GM21528 (cell line): ENCODE measurements around the gene PPM1F.
"Not testable (repeated sequence)": the region's sequence is repeated elsewhere in the genome, so short reads cannot be mapped to it uniquely, and the experiment has no call there.

Experiments used
- ATAC-seq: cut with Tn5 transposase; IDR thresholded peaks from one replicate; pipeline ENCODE4 v1.9.1; 2021; ENCODE audit warnings: mild to moderate bottlenecking, moderate library complexity; ENCODE audit not compliant: unreplicated experiment, low FRiP score

Gene PPM1F

DNA sequence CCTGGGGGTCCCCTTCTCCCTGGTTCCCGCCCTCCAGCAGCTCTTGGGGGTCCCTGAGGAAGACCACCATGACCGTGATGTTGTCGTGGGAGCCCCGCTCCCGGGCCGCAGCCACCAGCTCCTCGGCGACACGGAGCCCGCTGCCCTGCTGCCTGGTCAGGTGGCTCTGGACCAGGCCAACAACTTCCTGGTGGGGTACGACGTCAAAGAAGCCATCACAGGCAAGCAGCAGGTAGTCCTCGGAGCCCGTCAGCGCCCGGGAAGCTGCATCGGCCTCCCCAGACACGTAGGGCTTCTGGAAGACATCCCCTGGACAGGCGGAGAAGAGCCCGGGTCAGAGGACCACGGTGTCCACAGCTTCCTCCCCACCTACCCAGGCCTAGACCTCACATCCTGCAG, 29.5 kb downstream of the PPM1F start:
- no peak for ATAC-seq

DNA sequence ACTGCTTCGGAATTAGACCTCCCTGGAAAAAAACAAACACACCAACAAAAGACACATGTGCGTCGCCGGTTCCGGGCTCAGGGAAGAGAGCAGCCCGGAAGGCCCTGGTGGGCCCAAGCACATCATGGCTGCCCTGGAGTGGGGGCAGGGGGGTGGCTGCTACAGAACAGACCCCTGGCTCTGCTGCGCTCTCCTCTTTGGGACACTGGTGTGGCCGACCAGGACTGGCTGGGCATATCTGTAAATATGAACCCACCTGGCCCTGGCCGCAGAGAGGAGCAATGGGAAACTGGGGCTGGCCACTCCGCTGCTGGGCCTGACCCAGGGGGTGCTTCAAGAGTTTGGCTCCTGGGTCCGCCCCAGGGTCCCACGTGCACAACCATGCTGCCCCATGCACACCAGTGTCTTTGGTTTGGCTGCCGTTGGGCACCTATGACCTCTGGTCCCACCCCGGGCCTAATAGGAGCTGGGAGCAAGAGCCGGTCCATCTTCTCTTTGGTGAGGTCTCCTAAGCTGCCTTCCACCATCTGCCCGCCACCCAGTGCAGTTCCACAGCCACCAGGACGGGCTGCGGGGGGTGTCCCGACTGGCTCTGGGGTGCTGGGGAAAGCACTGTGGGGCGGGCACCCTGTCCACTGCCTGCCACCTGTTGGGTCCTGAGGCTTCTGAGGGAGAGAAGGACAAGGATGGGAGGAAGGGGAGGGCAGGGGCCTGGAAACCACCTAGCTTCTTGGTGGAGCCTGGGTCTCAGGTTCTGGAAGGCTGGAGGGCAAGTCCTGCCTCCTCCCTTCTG, 30.1 kb downstream of the PPM1F start:
- ATAC-seq: no peak

DNA sequence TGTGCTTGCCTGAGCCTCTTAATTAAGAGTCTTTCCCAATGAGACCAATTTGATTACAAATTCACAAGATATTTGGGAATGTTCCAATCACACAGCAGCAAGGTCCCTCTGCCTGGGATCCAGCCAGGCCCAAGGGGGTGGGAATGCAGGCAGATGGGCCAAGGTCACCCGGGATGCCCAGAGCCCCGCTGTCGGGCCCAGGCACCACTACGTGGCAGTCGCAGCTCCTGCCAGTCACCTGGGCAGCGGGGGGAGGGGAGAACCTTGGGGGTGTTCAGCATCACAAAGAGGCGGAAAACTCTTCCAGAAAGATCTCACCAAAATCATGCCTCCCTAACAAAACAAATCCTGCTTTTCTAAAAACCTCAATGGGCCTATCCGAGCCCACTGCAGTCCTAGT, 30.9 kb downstream of the PPM1F start:
- no peak for ATAC-seq

DNA sequence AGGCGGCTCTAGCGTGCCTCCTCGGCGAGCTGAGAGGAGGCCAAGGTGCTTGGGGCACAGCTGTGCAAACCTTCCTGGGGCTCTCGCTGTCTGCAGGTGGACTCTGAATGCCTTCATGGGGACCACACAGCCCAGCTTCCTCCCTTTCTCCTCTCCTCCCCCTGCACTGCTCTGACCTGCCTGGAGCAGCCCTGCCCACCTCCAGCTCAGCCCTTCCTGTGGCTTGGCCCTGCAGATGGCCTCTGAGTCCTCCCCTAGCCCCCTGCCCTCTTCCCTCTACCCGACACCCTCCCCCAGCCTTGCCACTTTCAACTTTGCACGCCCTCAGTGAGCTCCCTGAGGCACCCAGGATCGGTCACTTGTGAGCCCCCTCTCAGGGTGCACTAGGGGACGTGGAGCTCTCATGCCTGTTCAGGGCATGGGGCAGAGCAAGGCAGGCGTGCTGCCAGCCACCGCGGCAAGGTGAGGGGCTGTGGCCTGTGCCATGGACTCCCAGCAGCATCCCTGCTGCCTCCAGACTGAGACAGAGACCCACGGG, 31.4 kb downstream of the PPM1F start:
- ATAC-seq: no peak

DNA sequence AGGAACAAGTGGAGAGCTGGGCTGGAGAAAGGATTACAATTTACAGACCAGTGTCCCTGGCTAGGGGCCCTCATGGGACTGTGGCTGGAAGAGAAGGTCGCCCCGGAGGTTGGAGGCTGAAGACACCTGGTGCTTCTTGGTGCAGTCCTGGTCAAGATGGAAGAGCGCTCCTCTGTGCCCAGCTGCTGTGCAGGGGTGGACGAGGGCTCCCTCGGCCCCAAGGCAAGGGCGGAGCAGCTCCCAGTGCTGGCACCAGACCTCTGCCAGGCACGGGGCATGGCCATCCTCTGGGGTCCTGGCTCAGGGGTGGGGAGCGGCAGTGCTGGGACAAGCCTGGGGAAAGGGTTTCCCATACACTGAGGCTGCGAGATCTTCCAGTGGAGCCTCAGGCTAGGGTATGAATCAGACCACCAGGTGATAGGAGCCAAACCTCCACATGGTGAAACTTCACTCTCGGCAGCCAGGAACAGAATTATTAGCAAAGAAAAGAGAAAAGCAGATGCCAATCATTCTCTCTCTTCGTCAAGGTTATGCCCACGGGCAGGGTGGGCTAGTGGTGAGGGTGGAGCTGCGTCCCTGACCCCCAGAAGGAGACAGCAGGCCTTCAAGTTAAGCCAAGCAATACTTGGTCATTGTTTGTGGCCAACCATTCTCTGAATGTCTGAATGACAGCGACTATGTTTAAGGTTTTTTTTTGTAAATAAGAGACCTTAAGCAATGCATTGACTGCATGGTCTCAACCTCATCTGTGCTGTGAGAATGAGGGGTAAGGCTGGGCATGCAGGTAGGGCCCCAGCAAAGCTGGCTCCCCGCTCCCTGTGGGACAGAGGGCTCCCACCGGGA, 32.1 kb downstream of the PPM1F start:
- no peak for ATAC-seq

DNA sequence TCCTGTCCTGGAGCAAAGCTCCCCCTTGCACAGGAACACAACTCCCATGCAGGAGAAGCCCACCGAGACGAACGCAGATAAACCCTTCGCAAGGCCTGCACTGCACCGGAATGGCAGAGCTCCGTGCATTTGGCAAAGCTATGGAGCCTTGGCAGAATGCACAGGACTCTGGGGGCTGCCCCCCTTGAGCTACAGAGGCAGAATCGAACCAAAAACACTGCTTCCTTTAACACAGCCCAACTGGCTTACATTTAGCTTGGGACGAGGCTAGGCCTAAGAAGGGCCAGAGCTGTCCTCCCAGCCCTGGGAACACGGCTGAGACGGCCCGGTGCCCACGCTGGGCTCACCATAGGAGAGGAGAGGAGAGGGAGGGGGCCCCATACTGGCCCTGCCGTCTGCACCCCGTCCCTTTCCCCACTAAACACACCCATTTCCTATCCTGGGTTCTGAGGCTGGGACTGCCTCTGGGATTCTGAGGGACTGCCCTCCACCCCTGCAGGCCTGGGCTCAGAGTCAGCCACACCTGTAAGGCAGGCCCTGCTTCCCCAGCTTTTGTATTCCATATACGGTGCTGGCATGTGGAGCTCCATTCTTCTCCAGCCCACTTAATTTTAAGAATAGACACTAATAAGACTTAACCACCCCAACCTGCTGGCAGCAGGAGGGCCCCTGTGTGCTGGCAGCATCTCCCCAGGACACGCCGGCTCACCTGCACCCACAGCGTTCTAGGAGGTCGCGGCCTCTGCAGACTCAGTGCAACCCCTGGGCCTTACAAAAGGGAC, 32.9 kb downstream of the PPM1F start:
- ATAC-seq: no peak

DNA sequence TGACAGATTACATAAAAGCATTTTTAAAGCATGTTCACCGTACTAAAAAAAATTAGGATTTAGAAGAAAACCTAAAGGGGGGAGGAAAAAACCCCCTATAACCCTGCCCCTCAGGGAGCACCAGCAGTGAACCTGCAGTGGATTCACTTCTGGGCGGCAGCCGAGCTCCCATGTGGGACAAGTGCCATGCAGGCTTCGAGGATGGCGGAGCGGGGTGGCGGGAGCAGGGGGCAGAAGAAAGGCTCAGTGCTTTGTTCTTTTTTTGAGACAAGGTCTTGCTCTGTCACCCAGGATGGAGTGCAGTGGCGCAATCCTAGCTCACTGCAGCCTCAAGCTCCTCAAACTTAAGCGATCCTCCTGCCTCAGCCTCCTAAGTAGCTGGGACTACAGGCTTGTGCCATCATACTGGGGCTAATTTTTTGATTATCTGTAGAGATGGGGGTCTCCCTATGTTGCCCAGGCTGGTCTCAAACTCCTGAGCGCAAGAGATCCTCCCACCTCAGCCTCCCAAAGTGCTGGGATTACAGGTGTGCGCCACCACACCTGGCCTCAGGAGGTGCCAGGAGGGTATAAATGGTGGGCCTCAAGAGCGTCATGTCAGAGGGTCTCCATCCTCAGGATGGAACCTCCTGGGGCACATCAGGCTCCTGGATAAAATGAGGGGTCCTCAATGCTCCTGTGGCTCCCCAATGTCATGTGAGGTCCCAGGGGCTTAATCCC, 34.0 kb downstream of the PPM1F start:
- ATAC-seq: no peak

DNA sequence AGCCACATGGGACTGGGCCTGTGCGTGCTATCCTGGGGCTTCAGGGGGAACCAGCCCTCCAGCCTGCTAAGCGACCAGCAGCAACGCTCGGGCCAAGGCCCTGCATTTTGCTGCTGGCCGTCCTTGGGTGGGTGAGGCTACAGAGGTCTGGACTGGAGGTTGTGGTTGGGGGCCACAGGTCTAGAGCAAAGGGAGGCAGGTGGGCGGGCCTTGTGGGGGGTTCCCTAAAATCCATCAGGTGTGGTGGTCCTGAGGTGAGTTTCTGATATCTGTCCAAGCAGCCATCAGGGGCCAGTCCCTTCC, 34.7 kb downstream of the PPM1F start:
- no peak for ATAC-seq

DNA sequence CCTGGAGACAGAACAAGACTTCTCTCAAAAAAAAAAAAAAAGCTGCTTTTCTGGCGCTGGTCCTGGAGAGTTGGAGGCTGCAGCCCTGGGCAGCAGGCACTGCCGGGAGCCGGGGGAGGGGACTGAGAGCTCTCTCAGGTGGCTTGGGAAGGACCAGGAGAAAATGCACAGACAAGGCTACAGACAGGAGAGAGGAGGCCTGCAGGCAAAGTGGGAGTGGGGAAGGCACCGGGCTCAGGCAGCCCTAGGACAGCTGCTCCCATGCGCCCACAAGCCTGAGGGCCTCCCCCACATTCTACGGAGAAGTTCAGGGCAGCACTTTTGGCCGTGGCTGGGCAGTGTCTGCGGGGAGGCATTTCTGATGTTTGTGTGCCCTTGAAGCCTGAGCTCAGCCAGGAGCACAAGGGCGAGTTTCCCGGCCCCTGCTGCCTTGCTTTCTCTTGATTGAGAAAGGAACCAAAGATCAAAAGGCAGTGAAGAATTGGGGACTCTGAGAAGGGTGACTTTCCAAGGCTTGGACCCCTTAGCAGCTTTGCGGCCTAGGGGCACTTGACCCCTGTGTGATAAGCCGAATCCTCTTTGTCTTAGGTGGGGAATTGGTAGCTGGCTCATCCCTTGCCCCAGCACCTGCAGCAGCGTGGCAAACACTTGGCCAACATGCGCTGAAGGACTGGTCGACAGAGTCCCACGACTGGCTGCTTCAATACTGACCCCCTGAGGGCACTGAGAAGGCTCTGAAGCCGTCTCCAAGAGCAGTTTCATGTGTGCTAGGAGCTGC, 35.3 kb downstream of the PPM1F start:
- ATAC-seq: no peak

DNA sequence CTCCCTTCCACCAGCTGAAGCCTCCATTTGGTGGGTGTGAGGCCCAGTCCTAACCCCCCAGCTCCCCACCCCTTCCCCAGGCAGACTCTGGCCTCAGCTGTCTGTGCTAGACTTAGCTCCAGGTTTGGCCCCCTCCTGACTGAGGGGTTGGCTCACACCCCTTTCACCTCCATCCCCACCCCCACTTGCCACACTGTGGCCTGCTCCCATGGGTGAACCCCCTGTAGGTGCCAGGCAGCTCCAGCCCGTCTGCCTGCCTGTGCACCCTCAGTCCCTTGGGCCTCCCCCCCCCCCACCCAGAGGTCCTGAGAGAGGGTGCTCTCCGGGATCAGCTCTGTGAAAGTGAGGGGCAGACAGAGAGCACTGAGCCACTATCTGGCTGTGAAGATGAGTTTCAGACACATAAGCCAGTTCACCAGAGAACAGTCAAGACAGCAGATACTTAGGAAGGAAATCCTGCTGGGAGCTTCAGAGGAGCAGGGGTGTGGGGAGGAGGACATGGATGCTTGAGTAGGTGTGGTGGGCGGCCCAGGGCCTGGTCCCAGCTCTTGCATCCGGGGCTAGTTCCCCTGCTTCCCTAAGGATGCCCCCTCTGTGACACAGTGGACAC, 36.2 kb downstream of the PPM1F start:
- no peak for ATAC-seq

DNA sequence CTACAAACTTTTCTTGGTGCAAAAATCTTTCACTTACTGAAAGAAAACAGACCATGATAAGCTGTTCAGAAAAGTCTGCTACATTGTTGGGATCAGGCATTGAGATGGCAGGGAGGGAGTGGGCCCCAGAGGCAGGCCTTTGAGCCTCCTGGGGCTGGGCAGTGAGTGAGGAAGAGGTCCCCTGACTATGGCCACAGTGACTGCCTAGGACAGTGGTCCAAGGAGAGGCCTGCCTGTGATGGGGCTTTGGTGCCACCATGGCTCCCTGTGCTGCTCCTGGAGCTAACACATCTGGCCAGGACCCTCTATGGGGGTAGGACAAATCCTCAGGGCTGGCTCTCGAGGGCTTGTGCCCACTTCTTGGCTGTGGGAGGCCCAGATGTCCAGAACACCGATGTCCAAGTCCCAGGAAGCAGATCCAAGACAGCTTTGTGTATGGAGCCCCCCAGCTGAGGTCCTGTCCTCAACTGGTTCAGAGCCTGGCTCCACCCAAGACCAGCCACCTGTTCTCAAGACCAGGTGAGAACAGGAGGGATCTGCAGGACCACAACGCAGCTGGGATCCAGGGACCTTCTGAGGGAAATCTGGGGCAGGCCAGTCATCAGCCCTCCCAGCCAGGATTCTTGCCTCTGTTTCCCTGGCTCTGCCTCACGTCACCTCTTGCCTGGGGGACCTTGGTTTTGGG, 36.9 kb downstream of the PPM1F start:
- no peak for ATAC-seq

DNA sequence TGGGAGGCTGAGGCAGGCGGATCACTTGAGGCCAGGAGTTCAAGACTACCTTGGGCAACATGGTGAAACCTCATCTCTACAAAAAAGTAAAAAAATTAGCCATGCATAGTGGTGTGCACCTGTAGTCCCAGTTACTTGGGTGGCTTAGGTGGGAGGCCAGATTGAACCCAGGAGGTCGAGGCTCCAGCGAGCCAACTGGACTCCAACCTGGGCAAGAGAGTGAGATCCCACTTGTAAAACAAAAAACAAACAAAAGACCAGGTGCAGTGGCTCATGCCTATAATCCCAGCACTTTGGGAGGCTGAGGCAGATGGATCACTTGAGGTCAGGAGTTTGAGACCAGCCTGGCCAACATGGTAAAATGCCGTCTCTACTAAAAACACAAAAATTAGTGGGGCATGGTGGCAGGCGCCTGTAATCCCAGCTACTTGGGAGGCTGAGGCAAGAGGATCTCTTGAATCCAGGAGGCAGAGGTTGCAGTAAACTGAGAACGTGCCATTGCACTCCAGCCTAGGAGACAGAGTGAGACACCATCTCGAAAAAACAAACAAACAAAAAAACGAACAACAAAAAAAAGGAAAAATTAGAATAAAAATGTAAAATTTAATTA, 38.5 kb downstream of the PPM1F start:
- not testable (repeated sequence) for ATAC-seq

DNA sequence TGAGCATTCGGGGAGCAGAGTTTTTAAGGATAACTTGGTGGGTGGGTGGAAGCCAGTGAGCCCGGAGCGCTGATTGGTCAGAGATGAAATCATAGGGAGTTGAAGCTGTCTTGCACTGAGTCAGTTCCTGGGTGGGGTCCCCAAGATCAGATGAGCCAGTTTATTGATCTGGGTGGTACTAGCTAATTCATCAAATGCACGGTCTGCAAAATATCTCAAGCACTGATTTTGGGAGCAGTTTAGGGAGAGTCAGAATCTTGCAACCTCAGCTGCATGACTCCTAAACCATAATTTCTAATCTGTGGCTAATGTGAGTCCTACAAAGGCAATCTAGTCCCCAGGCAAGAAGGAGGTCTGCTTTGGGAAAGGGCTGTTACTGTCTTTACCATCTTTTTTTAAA, 42.3 kb downstream of the PPM1F start:
- ATAC-seq: not testable (repeated sequence)

DNA sequence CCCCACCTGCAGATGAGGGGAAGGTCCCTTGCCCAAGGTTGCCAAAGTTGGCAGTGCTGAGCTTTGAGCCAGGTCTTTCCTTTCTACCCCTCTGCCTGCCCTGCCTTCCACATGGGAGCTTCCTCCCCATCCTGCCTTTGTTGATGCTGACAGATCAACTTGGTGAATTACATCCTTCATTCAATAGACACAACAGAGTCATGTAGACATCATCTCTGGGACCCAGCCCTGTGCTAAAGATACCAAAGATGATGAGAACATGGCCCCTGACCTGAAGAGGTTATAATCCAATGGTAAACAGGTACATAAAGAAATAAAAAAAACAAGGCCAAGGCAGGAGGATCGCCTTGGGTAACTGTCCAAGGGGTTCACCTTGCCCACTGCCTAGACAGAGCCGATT, 42.8 kb downstream of the PPM1F start:
- no peak for ATAC-seq

DNA sequence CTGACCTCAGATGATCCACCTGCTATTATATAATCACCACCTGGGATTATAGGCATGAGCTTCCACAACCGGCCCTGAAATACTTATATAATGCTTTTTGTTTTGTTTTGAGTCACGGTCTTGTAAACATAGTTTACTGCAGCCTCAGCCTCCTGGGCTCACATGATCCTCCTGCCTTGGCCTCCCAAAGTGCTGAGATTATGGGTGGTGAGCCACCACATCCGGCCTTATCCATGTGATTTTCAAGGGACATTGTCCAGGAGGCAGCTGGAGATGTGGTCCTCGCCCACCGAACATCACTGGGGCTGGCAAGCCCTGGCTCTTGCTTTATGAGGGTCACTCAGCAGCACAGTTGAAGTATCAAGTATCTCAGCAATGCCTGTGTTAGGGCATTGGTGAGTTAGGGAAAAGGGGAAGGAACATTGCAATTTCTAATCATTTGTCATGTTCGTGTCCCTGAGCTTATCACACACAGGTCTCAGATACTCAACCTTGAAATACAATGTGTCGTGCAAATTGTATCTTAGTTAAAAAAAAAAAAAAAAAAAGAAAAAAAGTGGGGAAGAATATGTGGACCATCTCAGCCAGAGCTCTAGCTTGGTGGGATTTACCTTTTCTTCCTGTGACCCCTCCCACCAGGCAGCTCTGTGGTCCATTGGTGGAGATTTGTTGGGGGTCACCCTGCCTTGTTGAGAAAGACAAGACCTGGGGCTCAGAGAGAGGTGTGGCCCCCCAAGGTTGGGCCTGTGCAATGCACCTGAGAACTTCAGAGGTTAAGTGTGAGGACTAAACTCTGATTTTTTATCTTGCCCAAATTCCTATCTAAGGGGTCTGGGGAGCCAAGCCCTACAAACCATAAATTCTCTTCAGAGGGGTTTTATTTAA, 44.8 kb downstream of the PPM1F start:
- ATAC-seq: no peak

DNA sequence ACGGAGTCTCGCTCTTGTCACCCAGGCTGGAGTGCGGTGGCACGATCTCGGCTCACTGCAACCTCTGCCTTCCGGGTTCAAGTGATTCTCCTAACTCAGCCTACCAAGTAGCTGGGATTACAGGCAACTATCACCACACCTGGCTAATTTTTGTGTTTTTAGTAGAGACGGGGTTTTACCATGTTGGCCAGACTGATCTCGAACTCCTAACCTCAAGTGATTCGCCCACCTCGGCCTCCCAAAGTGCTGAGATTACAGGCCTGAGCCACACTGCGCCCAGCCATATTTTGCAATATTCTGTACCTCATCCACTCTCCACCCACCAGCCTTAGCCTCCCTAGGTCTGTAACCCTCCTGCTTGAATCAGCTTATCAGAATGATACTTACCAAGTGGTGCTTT, 47.4 kb downstream of the PPM1F start:
- not testable (repeated sequence) for ATAC-seq

DNA sequence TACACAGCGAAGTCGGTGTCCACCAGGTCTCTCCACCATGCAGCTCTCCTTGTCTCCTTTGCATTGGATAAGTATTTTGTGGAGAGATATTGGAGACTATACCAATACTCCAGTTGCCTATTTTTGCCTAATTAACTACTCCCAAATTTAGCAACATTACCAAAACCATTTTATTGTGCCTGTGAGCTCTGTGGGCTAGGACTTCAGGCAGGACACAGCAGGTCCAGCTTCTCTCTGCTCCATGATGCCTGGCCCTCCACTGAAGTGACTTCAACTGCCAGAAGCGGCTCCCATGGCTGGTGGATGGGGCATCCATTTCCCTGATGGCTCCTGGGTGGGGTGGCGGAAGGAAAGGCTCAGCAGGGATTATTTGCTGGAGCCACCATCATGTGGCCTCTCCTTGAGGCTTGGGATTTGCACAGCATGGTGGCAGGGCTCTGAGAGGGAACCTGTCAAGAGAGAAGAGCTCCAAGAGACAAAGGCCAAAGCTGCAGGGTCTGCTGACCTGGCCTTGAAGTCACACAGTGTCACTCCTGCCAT, 48.3 kb downstream of the PPM1F start:
- ATAC-seq: no peak
